DOHH2 (cell line): Measurements from ENCODE around the gene IFNA10.
"Not testable (repeated sequence)": the region's sequence is repeated elsewhere in the genome, so short reads cannot be mapped to it uniquely, and the experiment has no call there.

ENCODE experiments used
- H3F3A ChIP-seq: fragments of 200-600 bp; sonication (generic), shearing (Covaris generic); 2 replicates; pipeline ENCODE4 v1.6.0; 2016; ENCODE audit warnings: antibody characterized with exemption, mild to moderate bottlenecking; ENCODE audit not compliant: control insufficient read depth, insufficient read depth
- H3K27ac ChIP-seq: fragments of 200-600 bp; sonication (generic); 2 replicates; pipeline ENCODE4 v1.5.1; 2014; ENCODE audit warnings: low read depth, mild to moderate bottlenecking, low read length, moderate library complexity
- H3K27me3 ChIP-seq: fragments of 200-600 bp; sonication (generic); 2 replicates; pipeline ENCODE4 v1.6.1; 2014; ENCODE audit warnings: mild to moderate bottlenecking, low read length, mixed read lengths; ENCODE audit not compliant: control insufficient read depth
- H3K36me3 ChIP-seq: fragments of 200-600 bp; sonication (generic); 2 replicates; pipeline ENCODE4 v1.6.1; 2014; ENCODE audit warnings: mild to moderate bottlenecking, low read length, moderate library complexity, mixed read lengths; ENCODE audit not compliant: control insufficient read depth
- H3K4me1 ChIP-seq: fragments of 200-600 bp; sonication (generic); 2 replicates; pipeline ENCODE4 v1.6.1; 2014; ENCODE audit warnings: mild to moderate bottlenecking, low read length, mixed read lengths; ENCODE audit not compliant: control insufficient read depth
- H3K4me2 ChIP-seq: fragments of 200-600 bp; sonication (generic); 2 replicates; pipeline ENCODE4 v1.6.0; 2014; ENCODE audit warnings: mild to moderate bottlenecking, low read length, moderate library complexity
- H3K4me3 ChIP-seq: fragments of 200-600 bp; sonication (generic); 2 replicates; pipeline ENCODE4 v1.5.1; 2014; ENCODE audit warnings: mild to moderate bottlenecking, low read length, mixed read lengths
- H3K79me2 ChIP-seq: fragments of 200-600 bp; sonication (generic); 2 replicates; pipeline ENCODE4 v1.6.1; 2014; ENCODE audit warnings: mild to moderate bottlenecking, low read length, mixed read lengths; ENCODE audit not compliant: control insufficient read depth
- H3K9me2 ChIP-seq: fragments of 200-600 bp; sonication (generic); replicated peaks from 2 replicates; pipeline ENCODE4 v1.6.1; 2014; ENCODE audit warnings: mild to moderate bottlenecking, low read length, mixed read lengths; ENCODE audit not compliant: control insufficient read depth
- H3K9me3 ChIP-seq: fragments of 200-600 bp; sonication (generic); 2 replicates; pipeline ENCODE4 v1.6.1; 2014; ENCODE audit warnings: antibody characterized with exemption, low read length, mixed read lengths; ENCODE audit not compliant: control insufficient read depth, insufficient read depth
- H4K20me1 ChIP-seq: fragments of 200-600 bp; sonication (generic); 2 replicates; pipeline ENCODE4 v1.6.0; 2014; ENCODE audit warnings: low read depth, mild to moderate bottlenecking, antibody characterized with exemption, low read length, moderate library complexity; ENCODE audit not compliant: control insufficient read depth, insufficient read depth
- CTCF ChIP-seq: fragments of 200-600 bp; sonication (generic); IDR thresholded peaks from one replicate; pipeline ENCODE4 v1.5.1; 2014; ENCODE audit warnings: antibody characterized with exemption, mild to moderate bottlenecking, low read depth, low read length; ENCODE audit not compliant: poor library complexity, severe bottlenecking
- EZH2phosphoT487 ChIP-seq: fragments of 200-600 bp; sonication (generic); IDR thresholded peaks from 2 replicates; pipeline ENCODE4 v1.6.1; 2017; ENCODE audit warnings: borderline replicate concordance, mild to moderate bottlenecking, antibody characterized with exemption, low read length, moderate library complexity, mixed read lengths

Gene IFNA10

GRCh38 chr9:21228122-21228521, 21.2 kb upstream of the IFNA10 start, which contains the start of gene IFNA17:
IFNA17 (minus strand) TSS chr9:21228222; CDS start chr9:21228173, 49 bp downstream.
- Histone ChIP-seq H3K4me3 (no peak within 1 kb of the TSS), H3K27ac (no peak within 1 kb of the TSS), H3F3A (no peaks in the 10 kb centered on the region), H3K4me2 (no peak within 1 kb of the TSS), H3K4me1 (no peaks in the 10 kb centered on the region), H3K27me3 (no peaks in the 10 kb centered on the region), H3K9me2 (no peaks in the 10 kb centered on the region), H3K79me2 (no peaks in the 10 kb centered on the region), H4K20me1 (no peaks in the 10 kb centered on the region), H3K9me3 (no peaks in the 10 kb centered on the region), H3K36me3 (no peaks in the 10 kb centered on the region)
- TF ChIP-seq CTCF (no peak), EZH2phosphoT487 (no peak)

GRCh38 chr9:21217211-21217610, 10.3 kb upstream of the IFNA10 start, which contains the start of gene IFNA16:
IFNA16 (minus strand) TSS chr9:21217311; CDS start chr9:21217305, 6 bp downstream.
- not testable (repeated sequence) for H3K4me1 ChIP-seq, H3K79me2 ChIP-seq, H3K9me2 ChIP-seq, H3K27ac ChIP-seq, H3K4me2 ChIP-seq, H3F3A ChIP-seq, H3K4me3 ChIP-seq, H4K20me1 ChIP-seq, H3K9me3 ChIP-seq, H3K27me3 ChIP-seq, H3K36me3 ChIP-seq

- H4K20me1 ChIP-seq, H3K9me2 ChIP-seq, H3F3A ChIP-seq, H3K9me3 ChIP-seq, H3K27me3 ChIP-seq, H3K4me1 ChIP-seq, H3K36me3 ChIP-seq, H3K79me2 ChIP-seq, H3K4me2 ChIP-seq, H3K27ac ChIP-seq, H3K4me3 ChIP-seq: not testable (repeated sequence)
- peak; percentile 57 for TF ChIP-seq CTCF
Observed at GRCh38 chr9:21213411-21214326, 6.7 kb upstream of the IFNA10 start.

- not testable (repeated sequence) for H3K4me1 ChIP-seq, H3K27me3 ChIP-seq, H3K9me2 ChIP-seq, H4K20me1 ChIP-seq, H3K27ac ChIP-seq, H3K4me2 ChIP-seq, H3K4me3 ChIP-seq, H3K79me2 ChIP-seq, H3F3A ChIP-seq, H3K9me3 ChIP-seq, H3K36me3 ChIP-seq
Observed at GRCh38 chr9:21212160-21212559, 5.2 kb upstream of the IFNA10 start.

GRCh38 chr9:21210782-21211181, 3.8 kb upstream of the IFNA10 start:
- not testable (repeated sequence) for H3K36me3 ChIP-seq, H3K9me3 ChIP-seq, H3K4me1 ChIP-seq, H3K79me2 ChIP-seq, H4K20me1 ChIP-seq, H3K4me3 ChIP-seq, H3F3A ChIP-seq, H3K27ac ChIP-seq, H3K9me2 ChIP-seq, H3K27me3 ChIP-seq, H3K4me2 ChIP-seq
